Choroid plexus epithelial cell (primary cell): ENCODE results near the gene RAB44.

Experiments
- DNase-seq: peaks from one replicate; pipeline ENCODE4 v3.0.0-alpha.2; 2010; ENCODE audit warnings: low read depth
- H3K4me3 ChIP-seq: 2 replicates; pipeline ENCODE4 v1.5.1; 2011; ENCODE audit warnings: low read depth, mild to moderate bottlenecking, control low read depth, low read length, moderate library complexity
- CTCF ChIP-seq: conservative IDR thresholded peaks from 2 replicates; pipeline ENCODE4 v1.5.1; 2011; ENCODE audit warnings: low read depth, mild to moderate bottlenecking, control low read depth, inconsistent platforms, low read length, moderate library complexity

RAB44 gene

DNA sequence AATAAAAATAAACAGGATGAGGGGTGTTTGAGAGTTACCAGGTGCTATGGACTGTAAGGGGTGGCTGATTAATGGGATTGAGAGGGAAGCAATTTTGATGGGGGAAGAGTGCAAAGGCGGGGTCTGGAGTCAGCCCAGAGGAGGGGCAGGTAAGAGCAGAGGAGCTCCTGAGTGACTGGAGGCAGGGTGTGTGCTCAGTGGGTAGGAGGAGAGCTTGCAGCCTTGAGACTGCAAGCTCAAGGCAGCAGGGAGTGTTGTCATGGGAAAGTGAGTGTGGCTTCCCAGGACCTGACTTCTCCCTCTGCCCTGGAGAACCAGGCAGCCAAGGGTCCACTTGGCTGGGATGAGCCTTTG is 54.2 kb downstream of the RAB44 start:
- no peak for TF ChIP-seq CTCF
- DNase-seq, result no peak
- no peak overlapping the region for H3K4me3 ChIP-seq

GRCh38 chr6:36752187-36752885 is 54.7 kb downstream of the RAB44 start:
- TF ChIP-seq CTCF, result no peak
- no peak for DNase-seq
- H3K4me3 ChIP-seq, result no peak overlapping the region

- DNase-seq, result no peak
- no peak for TF ChIP-seq CTCF
- H3K4me3 ChIP-seq, result no peak overlapping the region
These were observed 55.4 kb downstream of the RAB44 start for GRCh38 chr6:36752886-36753506.

DNA sequence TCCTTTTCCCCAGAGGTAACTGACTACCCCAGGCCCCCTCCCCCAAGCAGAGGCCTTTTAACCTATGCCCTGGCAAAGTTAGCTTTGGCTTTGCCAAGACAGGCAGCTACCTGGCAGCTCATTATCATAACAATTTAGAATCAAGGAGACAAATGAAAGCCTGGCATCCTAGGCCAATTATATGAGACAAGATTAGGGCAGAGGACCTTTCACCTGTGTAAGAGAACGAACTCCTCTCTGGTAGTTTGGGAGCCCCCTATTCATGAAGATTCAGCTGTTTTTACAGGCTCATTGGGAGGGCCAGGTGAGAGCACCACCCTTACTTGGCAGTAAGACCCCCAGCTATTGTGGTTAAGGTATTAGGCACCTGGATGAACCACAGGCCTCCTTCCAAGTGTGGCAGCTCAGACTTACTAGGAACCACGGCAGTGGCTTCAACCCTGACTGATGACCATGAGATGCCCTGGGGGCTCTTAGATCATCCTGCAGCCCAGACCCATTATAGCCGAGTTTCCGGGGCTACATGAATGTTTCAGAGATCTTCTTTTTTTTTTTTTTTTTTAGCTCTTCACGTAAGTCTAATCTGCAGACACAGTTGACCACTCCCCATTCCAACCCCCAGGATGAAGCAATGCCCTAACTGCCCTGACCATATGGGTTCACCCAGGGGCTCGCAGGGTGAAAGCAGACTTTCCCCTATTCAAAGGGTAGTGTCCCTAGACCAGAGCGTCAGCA is 56.2 kb downstream of the RAB44 start:
- no peak for TF ChIP-seq CTCF
- DNase-seq, result no peak
- no peak overlapping the region for H3K4me3 ChIP-seq

GRCh38 chr6:36754582-36755434 is 57.2 kb downstream of the RAB44 start:
- no peak for TF ChIP-seq CTCF
- DNase-seq, result no peak
- no peak overlapping the region for H3K4me3 ChIP-seq

GRCh38 chr6:36755435-36756348 is 58.1 kb downstream of the RAB44 start:
- H3K4me3 ChIP-seq, result no peak overlapping the region
- peak; percentile 49 for DNase-seq

More at GRCh38 chr6:36755435-36756348, 58.1 kb downstream of the RAB44 start:
- TF ChIP-seq CTCF, result no peak
